ENCODE measurements around the gene RUVBL2.

RUVBL2 gene

DNA sequence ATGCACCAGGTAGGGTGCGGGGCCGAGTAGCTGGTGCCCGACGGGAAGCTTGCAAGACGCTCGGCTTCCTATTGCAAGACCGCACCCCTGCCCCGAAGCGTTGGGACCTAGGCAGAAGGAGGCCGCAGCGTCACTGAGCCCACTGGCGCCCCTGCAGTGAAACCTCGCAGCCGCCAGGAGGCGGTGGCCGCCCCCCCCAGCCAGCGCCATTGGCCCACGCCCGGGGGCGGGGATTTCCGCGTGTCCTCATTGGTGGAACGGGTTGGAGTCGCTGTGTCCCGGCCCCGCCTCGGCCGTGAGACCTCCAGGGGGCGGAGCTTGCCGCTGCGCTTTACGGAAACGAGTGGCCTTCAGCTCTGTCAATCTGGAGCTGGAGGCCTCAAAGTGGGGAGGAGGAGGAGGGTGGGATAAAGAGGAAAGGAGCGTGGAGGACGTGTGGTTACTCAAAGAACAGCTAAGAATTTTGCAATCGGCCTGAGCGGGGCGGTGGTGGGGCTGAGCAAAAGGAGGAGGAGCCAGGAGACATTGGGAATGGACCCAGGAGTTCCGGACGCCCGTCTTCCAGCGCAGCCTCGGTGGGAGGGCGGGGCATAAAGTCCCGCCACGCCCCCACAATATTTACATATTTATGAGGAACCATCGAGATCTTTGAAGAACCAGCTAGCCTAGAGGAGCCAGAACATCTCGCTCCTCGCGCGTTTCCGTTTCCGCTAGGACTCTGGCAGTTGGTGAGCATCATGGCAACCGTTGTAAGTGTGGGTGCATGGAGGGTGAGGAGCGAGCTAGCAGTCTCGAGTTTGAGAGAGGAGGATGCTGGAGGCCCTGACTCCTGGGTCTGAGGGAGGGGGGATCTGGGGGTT lies at the start of gene RUVBL2, which contains the start of gene GYS1:
RUVBL2 (plus strand) TSS at position 713 of the 860 bp plus-strand sequence; CDS start at position 738, 25 bp downstream.
GYS1 (minus strand) TSS at position 135 of the 860 bp plus-strand sequence. CDS start 197 bp downstream, outside the sequence.
- H3K4me3 Mint-ChIP-seq = peak within 1 kb of the TSS; percentile 95
- peaks cover 40% of the 10 kb centered on the region for H3K4me1 Mint-ChIP-seq
- DNase-seq (ENCODE audit: low spot score in 2 of 2) (peak; percentile 93 to 98), ATAC-seq (ENCODE audit: low read depth) (peak; percentile 88)
- no peaks in the 10 kb centered on the region for H3K27me3 Mint-ChIP-seq
- H3K9me3 Mint-ChIP-seq = no peaks in the 10 kb centered on the region
- H3K27ac Mint-ChIP-seq = peak within 1 kb of the TSS; percentile 95
- H3K36me3 Mint-ChIP-seq = peaks cover 11% of the 10 kb centered on the region

DNA sequence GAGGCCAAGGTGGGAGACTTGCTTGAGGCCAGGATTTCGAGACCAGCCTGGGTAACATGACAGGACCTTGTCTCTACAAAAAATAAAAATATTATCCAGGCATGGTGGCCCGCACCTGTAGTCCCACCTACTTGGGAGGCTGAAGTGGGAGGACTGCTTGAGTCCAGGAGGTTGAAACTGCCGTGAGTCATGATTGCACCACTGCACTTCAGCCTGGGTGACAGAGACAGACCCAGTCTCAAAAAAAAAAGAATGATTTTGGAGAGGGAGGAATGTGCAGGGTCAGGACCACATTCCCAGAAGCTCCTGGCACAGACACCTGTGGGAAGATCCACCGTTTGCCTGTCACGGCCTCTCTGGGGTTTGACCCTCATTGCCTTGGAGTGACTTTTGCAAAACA lies 48.3 kb upstream of the RUVBL2 start:
- no peak for ATAC-seq (ENCODE audit: low read depth)
- Mint-ChIP-seq H3K9me3 (peaks cover 1% of the 10 kb centered on the region), H3K36me3 (no peaks in the 10 kb centered on the region), H3K4me1 (no peaks in the 10 kb centered on the region), H3K27ac (no peak overlapping the region), H3K4me3 (no peak overlapping the region), H3K27me3 (no peaks in the 10 kb centered on the region)
- DNase-seq (ENCODE audit: low spot score in 2 of 2) = no peak

DNA sequence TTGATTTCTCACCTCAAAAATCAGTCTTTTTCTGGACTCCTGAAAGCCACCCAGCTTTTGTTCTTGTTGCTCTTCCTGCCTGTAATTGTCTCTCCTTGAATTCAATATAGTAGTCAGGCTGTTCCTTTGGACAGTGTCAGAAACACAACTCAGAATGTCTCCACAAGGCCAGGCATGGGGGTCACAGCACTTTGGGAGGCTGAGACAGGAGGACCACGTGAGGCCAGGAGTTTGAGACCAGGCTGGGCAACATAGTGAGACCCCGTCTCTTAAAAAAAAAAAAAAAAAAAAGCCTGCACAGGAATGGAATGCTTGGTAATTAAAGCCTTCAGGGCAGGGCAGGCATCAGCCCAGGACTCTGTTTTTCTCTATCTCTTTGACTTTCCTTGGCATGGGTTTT lies 47.9 kb upstream of the RUVBL2 start:
- DNase-seq (ENCODE audit: low spot score in 2 of 2) (no peak), ATAC-seq (ENCODE audit: low read depth) (no peak)
- H3K27me3 Mint-ChIP-seq = no peaks in the 10 kb centered on the region
- no peak overlapping the region for H3K4me3 Mint-ChIP-seq
- H3K27ac Mint-ChIP-seq = no peak overlapping the region
- no peaks in the 10 kb centered on the region for H3K4me1 Mint-ChIP-seq
- peaks cover 1% of the 10 kb centered on the region for H3K9me3 Mint-ChIP-seq
- no peaks in the 10 kb centered on the region for H3K36me3 Mint-ChIP-seq

DNA sequence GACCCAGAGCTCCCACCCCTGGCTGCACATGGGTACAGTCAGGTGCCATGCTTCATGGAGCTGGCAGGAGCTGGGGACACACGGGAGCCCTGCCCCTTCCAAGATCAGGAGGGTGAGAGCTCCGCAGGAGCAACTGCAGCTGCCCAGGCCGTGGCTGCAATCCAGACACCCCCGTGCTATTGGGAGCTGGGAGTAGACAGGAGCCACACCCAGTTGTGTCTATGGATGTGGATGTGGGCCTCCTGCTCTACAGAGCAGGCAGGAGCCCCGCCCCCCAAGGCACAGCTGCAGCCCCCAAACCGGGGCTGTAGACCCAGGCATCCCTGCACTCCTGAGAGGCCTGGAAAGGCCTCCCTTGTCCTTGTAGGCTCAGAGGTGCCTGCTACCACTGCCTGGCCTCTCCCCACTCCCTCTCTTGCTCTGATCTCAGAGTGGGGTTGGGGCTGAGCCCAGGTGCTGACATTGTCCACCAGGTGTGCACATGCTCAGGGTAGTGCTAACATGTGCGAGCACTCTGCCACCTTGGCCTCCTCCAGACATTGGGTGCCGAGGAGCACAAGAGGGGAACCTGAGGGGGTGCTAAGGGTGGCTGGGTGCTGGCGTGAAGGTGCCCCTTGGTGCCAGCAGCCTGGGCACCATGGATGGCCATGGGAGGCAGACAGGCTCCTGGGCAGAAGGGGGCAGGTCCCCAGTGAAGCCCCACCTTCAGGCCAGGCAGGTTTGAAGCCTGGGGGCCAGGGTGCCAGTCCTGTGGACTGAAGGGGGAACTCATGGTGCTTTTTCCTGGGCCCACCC lies 47.0 kb upstream of the RUVBL2 start:
- Mint-ChIP-seq H3K9me3 (peaks cover 1% of the 10 kb centered on the region), H3K27me3 (no peaks in the 10 kb centered on the region), H3K27ac (no peak overlapping the region), H3K4me1 (no peaks in the 10 kb centered on the region), H3K36me3 (no peaks in the 10 kb centered on the region), H3K4me3 (no peak overlapping the region)
- no peak for ATAC-seq (ENCODE audit: low read depth)
- no peak for DNase-seq (ENCODE audit: low spot score in 2 of 2)

DNA sequence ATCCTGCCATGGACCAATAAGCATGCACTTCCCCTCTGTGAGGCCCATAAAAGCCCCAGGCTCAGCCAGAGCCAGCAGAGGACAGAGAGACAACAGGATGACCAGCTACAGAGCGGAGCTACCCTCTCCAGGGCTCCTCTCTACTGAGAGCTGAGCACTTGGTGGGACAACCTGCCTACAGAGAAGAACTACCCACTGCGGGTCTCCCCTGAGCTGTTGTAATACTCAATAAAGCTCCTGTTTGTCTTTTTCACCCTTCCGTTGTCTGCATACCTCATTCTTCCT lies 46.5 kb upstream of the RUVBL2 start:
- H3K27ac Mint-ChIP-seq = no peak overlapping the region
- peaks cover 1% of the 10 kb centered on the region for H3K9me3 Mint-ChIP-seq
- DNase-seq (ENCODE audit: low spot score in 2 of 2) = no peak
- H3K36me3 Mint-ChIP-seq = no peaks in the 10 kb centered on the region
- H3K4me1 Mint-ChIP-seq = no peaks in the 10 kb centered on the region
- no peak overlapping the region for H3K4me3 Mint-ChIP-seq
- H3K27me3 Mint-ChIP-seq = no peaks in the 10 kb centered on the region
- no peak for ATAC-seq (ENCODE audit: low read depth)

DNA sequence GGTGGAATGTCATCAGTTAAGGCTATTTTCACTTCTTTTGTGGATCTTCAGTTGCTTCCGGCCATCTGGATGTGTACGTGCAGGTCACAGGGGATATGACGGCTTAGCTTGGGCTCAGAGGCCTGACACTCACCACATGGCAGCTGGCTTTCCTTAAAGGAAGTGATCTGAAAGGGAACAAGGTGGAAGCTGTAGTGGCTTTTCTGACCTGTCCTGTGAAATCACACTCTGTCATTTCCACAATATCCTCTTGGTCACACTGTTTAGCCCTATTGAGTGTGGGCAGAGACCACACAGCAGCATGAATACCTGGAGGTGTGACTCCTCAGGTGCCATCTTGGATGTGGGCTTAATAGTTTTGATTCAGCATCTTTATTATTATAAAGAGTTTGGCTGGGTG lies 43.5 kb upstream of the RUVBL2 start:
- Mint-ChIP-seq H3K27me3 (no peaks in the 10 kb centered on the region), H3K4me3 (no peak overlapping the region), H3K36me3 (no peaks in the 10 kb centered on the region), H3K27ac (no peak overlapping the region), H3K9me3 (peaks cover 1% of the 10 kb centered on the region), H3K4me1 (peaks cover 3% of the 10 kb centered on the region)
- ATAC-seq (ENCODE audit: low read depth) = no peak
- DNase-seq (ENCODE audit: low spot score in 2 of 2) = no peak

DNA sequence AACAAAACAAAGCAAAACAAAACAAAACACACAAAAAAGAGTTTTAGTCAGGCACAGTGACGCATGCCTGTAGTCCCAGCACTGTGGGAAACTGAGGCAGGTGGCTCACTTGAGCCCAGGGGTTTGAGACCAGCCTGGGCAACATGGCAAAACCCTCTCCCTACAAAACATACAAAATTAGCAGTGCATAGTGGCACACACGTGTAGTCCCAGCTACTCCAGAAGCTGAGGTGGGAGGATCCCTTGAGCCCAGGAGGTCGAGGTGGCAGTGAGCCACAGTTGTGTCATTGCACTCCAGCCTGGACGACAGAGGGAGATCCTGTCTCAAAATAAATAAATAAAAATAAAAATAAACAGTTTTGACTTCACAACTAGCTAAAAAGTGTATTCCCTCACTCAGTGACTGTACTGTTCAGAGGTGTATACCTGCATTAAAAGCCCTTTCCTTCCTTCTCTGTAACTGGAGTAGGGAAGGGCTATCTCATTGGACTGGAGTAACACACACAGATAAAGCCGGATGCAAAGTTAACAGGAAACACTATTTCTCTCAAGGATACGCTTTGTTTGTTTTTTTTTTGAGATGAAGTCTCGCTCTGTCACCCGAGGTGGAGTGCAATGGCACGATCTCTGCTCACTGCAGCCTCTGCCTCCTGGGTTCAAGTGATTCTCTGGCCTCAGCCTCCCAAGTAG lies 42.7 kb upstream of the RUVBL2 start:
- Mint-ChIP-seq H3K4me1 (peaks cover 9% of the 10 kb centered on the region), H3K27me3 (no peaks in the 10 kb centered on the region), H3K9me3 (peaks cover 1% of the 10 kb centered on the region), H3K27ac (no peak overlapping the region), H3K4me3 (no peak overlapping the region), H3K36me3 (no peaks in the 10 kb centered on the region)
- DNase-seq (ENCODE audit: low spot score in 2 of 2) (no peak), ATAC-seq (ENCODE audit: low read depth) (no peak)

DNA sequence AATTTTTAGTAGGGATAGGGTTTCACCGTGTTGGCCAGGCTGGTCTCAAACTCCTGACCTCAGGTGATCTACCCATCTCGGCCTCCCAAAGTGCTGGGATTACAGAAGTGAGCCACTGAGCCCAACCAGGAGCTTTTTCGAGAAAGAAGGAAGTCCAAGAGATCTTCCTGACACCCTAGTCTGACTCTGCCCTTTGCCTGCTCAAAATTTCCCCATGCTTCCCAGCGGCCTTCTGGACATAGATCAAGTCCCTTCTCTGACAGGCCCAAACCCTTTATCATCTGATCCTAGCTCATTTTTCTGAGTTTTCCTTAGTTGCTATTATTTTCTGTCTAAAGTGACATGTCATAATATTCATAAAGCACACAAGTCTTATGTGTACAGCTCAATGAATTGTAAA lies 40.5 kb upstream of the RUVBL2 start:
- no peaks in the 10 kb centered on the region for H3K27me3 Mint-ChIP-seq
- peaks cover 7% of the 10 kb centered on the region for H3K36me3 Mint-ChIP-seq
- no peak overlapping the region for H3K4me3 Mint-ChIP-seq
- DNase-seq (ENCODE audit: low spot score in 2 of 2) = no peak
- ATAC-seq (ENCODE audit: low read depth) = no peak
- H3K9me3 Mint-ChIP-seq = peaks cover 1% of the 10 kb centered on the region
- peaks cover 16% of the 10 kb centered on the region for H3K4me1 Mint-ChIP-seq
- no peak overlapping the region for H3K27ac Mint-ChIP-seq

DNA sequence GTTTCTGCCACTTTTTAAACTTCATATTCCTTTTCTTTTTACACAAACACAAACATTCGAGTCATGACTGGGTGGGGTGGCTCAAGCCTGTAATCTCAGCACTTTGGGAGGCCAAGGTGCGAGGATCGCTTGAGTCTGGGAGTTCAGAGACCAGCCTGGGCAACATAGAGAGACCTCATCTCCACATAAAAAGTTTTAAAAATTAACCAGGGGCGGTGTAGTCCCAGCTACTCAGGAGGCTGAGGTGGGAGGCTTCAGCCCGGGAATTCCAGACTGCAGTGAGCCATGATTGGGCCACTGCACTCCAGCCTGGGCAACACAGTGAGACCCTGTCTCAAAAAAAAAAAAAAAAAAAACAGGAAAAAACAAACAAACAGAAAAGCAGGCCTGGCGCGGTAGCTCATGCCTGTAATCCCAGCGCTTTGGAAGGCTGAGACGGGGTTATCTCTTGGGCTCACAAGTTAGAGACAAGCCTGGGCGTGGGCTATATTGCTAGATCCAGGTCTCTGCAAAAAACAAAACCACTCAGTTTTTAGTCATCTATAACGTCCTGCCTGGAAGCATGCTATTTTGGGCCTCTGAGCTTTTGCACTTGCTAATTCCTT lies 39.6 kb upstream of the RUVBL2 start:
- no peak overlapping the region for H3K27ac Mint-ChIP-seq
- H3K4me3 Mint-ChIP-seq = peak overlapping the region; percentile 94
- no peaks in the 10 kb centered on the region for H3K27me3 Mint-ChIP-seq
- no peaks in the 10 kb centered on the region for H3K9me3 Mint-ChIP-seq
- H3K36me3 Mint-ChIP-seq = peaks cover 10% of the 10 kb centered on the region
- no peak for ATAC-seq (ENCODE audit: low read depth)
- H3K4me1 Mint-ChIP-seq = peaks cover 19% of the 10 kb centered on the region
- no peak for DNase-seq (ENCODE audit: low spot score in 2 of 2)

DNA sequence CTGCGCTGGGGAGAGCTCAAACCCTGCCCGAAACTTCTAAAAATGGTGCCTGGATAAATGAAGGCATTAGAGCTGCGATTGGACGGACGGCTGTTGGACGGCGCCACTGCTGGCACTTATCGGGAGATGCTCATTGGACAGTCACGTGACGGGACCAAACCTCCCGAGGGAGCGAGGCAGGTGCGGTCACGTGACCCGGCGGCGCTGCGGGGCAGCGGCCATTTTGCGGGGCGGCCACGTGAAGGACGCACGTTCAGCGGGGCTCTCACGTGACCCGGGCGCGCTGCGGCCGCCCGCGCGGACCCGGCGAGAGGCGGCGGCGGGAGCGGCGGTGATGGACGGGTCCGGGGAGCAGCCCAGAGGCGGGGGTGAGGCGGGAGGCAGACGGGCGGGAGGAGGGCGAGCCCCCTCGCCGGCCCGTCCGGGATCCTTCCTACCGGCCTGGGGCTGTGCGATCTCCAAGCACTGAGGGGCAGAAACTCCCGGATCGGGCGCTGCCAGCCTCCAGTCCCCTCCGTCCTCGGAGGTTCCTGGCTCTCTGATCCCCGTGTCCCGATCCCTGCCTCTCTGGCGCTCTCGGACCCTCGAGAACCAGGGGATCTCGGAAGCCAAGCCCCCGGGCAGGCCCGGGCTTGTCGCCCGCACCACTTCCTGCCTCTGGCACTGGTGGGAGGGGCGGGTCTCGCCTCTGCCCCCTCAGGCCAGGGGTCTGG lies 38.9 kb upstream of the RUVBL2 start, which contains the start of gene BAX:
BAX (plus strand) TSS at position 281 of the 713 bp plus-strand sequence; CDS start at position 335, 54 bp downstream.
- ATAC-seq (ENCODE audit: low read depth) (peak; percentile 94), DNase-seq (ENCODE audit: low spot score in 2 of 2) (peak; percentile 85 to 86)
- H3K27ac Mint-ChIP-seq = peak within 1 kb of the TSS; percentile 26
- H3K4me1 Mint-ChIP-seq = peaks cover 19% of the 10 kb centered on the region
- H3K4me3 Mint-ChIP-seq = peak within 1 kb of the TSS; percentile 94
- H3K9me3 Mint-ChIP-seq = no peaks in the 10 kb centered on the region
- no peaks in the 10 kb centered on the region for H3K27me3 Mint-ChIP-seq
- H3K36me3 Mint-ChIP-seq = peaks cover 10% of the 10 kb centered on the region

DNA sequence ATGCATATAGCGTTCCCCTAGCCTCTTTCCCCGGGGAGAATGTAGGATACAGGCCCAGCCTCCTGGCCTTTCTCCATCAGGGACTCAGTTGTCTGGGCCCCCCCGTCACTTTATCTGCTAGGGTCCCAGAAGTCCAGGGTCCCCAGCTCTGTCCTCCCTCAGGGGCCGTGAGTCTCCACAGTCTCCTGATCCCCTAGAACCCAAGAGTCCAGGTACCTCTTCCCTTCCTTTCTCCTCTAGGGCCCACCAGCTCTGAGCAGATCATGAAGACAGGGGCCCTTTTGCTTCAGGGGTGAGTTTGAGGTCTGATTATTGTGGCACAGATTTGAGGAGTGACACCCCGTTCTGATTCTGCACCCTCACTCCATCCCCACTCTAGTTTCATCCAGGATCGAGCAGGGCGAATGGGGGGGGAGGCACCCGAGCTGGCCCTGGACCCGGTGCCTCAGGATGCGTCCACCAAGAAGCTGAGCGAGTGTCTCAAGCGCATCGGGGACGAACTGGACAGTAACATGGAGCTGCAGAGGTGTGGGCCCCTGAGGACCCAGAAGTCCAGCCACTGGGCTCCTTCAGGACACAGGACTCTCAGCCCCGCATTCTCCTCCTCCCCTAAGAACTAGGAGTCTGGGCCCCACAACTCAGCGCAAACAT lies 38.3 kb upstream of the RUVBL2 start:
- H3K4me3 Mint-ChIP-seq = peak overlapping the region; percentile 94
- H3K27ac Mint-ChIP-seq = peak overlapping the region; percentile 26
- ATAC-seq (ENCODE audit: low read depth) = no peak
- no peak for DNase-seq (ENCODE audit: low spot score in 2 of 2)
- H3K36me3 Mint-ChIP-seq = peaks cover 10% of the 10 kb centered on the region
- no peaks in the 10 kb centered on the region for H3K27me3 Mint-ChIP-seq
- H3K4me1 Mint-ChIP-seq = peaks cover 19% of the 10 kb centered on the region
- H3K9me3 Mint-ChIP-seq = no peaks in the 10 kb centered on the region

DNA sequence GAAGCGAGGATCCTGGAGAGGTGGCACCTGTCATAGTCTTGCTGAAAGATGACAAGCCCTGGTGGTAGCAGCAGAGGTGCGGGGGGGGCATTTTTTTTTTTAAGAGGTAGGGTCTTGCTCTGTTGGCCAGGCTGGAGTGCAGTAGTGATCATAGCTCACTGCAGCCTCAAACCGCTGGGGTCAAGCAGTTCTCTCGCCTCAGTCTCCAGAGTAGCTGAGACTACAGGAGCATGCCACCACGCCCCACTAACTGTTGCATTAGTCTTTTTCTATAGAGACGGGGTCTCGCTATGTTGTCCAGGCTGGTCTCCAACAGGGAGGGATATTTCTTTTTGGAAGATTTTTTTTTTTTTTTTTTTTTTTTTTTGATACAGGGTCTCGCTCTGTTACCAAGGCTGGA lies 35.7 kb upstream of the RUVBL2 start:
- H3K4me1 Mint-ChIP-seq = peaks cover 34% of the 10 kb centered on the region
- H3K36me3 Mint-ChIP-seq = peaks cover 10% of the 10 kb centered on the region
- H3K9me3 Mint-ChIP-seq = no peaks in the 10 kb centered on the region
- ATAC-seq (ENCODE audit: low read depth) (no peak), DNase-seq (ENCODE audit: low spot score in 2 of 2) (no peak)
- H3K27ac Mint-ChIP-seq = no peak overlapping the region
- H3K4me3 Mint-ChIP-seq = no peak overlapping the region
- no peaks in the 10 kb centered on the region for H3K27me3 Mint-ChIP-seq
